ENCODE data around the gene MALRD1. TPM values are rescaled to one million over a fixed set of nuclear protein-coding genes. Genes with fewer than 3 reads are reported as not detected.

MALRD1 gene
- total and polyA plus RNA-seq, 2 of the 8 experiments (the other 6 are each of a cell fraction or from before 2014, with no cell fraction given), result 0.32 to 0.35 TPM

GRCh38 chr10:19212590-19212989, 164.0 kb downstream of the MALRD1 start (continued):
- TF ChIP-seq CHD7 (IDR thresholded peaks at IDR 0.05; ENCODE audit: insufficient replicate concordance, low read length), result no peak
- no peak for TF ChIP-seq EZH2 (IDR thresholded peaks at IDR 0.05; ENCODE audit: low read depth, low read length, severe bottlenecking)
- no peak for TF ChIP-seq TAF1 (IDR thresholded peaks at IDR 0.05; ENCODE audit: low read depth, low read length)
- no peak for TF ChIP-seq TEAD4 (IDR thresholded peaks at IDR 0.05; ENCODE audit: low read depth, low read length)
- no peak for TF ChIP-seq HDAC6 (IDR thresholded peaks at IDR 0.05; ENCODE audit: low read depth, low read length)
- no peak for TF ChIP-seq POLR2AphosphoS5 (IDR thresholded peaks at IDR 0.05; ENCODE audit: low read depth, low read length)
- TF ChIP-seq SIX5 (IDR thresholded peaks at IDR 0.05; ENCODE audit: low read depth, low read length), result no peak
- TF ChIP-seq POU5F1 (IDR thresholded peaks at IDR 0.05; ENCODE audit: low read depth, low read length), result no peak
- TF ChIP-seq SP2 (IDR thresholded peaks at IDR 0.05; ENCODE audit: low read length), result no peak
- no peak for TF ChIP-seq EP300 (IDR thresholded peaks at IDR 0.05; ENCODE audit: borderline replicate concordance in 1 of 2, low read depth in 2 of 2, low read length in 2 of 2)
- TF ChIP-seq CHD1 (IDR thresholded peaks at IDR 0.05; ENCODE audit: low read depth, low read length), result no peak
- no peak for TF ChIP-seq KDM5A (IDR thresholded peaks at IDR 0.05; ENCODE audit: low read length)
- no peak for TF ChIP-seq RAD21 (IDR thresholded peaks at IDR 0.05 in 1 of 2, conservative IDR thresholded peaks at IDR 0.05 in 1 of 2; ENCODE audit: low read depth in 2 of 2, low read length in 2 of 2)
